NB4 (cell line): ENCODE results near the gene MAPK8IP3.

Experiments
- MAX ChIP-seq: IDR thresholded peaks from 2 replicates; pipeline ENCODE4 v1.6.1; 2011; ENCODE audit warnings: low read depth, low read length
- MYC ChIP-seq: IDR thresholded peaks from 2 replicates; pipeline ENCODE4 v1.6.1; 2011; ENCODE audit warnings: low read depth, low read length
- POLR2A ChIP-seq: IDR thresholded peaks from 2 replicates; pipeline ENCODE4 v1.6.1; 2011; ENCODE audit warnings: mild to moderate bottlenecking; ENCODE audit not compliant: insufficient read length; ENCODE audit errors: extremely low read depth
- TF ChIP-seq, protein P1 (sequence below): IDR thresholded peaks from one replicate; pipeline ENCODE4 v1.5.1; 2012; ENCODE audit warnings: low read depth, low read length

GRCh38 chr16:1674306-1674705 is 31.7 kb upstream of the MAPK8IP3 start:
- TF ChIP-seq POLR2A (no peak), MYC (no peak), MAX (no peak)
- TF ChIP-seq, protein P1, sequence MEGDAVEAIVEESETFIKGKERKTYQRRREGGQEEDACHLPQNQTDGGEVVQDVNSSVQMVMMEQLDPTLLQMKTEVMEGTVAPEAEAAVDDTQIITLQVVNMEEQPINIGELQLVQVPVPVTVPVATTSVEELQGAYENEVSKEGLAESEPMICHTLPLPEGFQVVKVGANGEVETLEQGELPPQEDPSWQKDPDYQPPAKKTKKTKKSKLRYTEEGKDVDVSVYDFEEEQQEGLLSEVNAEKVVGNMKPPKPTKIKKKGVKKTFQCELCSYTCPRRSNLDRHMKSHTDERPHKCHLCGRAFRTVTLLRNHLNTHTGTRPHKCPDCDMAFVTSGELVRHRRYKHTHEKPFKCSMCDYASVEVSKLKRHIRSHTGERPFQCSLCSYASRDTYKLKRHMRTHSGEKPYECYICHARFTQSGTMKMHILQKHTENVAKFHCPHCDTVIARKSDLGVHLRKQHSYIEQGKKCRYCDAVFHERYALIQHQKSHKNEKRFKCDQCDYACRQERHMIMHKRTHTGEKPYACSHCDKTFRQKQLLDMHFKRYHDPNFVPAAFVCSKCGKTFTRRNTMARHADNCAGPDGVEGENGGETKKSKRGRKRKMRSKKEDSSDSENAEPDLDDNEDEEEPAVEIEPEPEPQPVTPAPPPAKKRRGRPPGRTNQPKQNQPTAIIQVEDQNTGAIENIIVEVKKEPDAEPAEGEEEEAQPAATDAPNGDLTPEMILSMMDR, result no peak
